Amniotic stem cell (primary cell): ENCODE results near the gene CDC42BPB.

Experiments
- DNase-seq: peaks from one replicate; lab custom pipeline; 2025; lab: John Stamatoyannopoulos, UW

The CDC42BPB gene

GRCh38 chr14:103019826-103020225, 37.5 kb downstream of the CDC42BPB start:
- DNase-seq: no peak

- no peak for DNase-seq
These were observed 38.1 kb downstream of the CDC42BPB start for GRCh38 chr14:103019236-103019635.

- DNase-seq: no peak
These were observed 40.8 kb downstream of the CDC42BPB start for GRCh38 chr14:103016594-103016993.

GRCh38 chr14:103016071-103016470, 41.3 kb downstream of the CDC42BPB start:
- no peak for DNase-seq

GRCh38 chr14:103015426-103015825, 41.9 kb downstream of the CDC42BPB start:
- no peak for DNase-seq

GRCh38 chr14:103014466-103015228, 42.7 kb downstream of the CDC42BPB start:
- DNase-seq: no peak

GRCh38 chr14:103013028-103013427, 44.3 kb downstream of the CDC42BPB start:
- no peak for DNase-seq

- DNase-seq: no peak
These were observed 47.8 kb downstream of the CDC42BPB start for GRCh38 chr14:103009559-103009958.

- DNase-seq: no peak
These were observed 48.5 kb downstream of the CDC42BPB start for GRCh38 chr14:103008768-103009357.

GRCh38 chr14:103008126-103008525, 49.2 kb downstream of the CDC42BPB start:
- no peak for DNase-seq

- no peak for DNase-seq
These were observed 49.8 kb downstream of the CDC42BPB start for GRCh38 chr14:103007555-103007954.

GRCh38 chr14:103006991-103007520, 50.3 kb downstream of the CDC42BPB start:
- no peak for DNase-seq

GRCh38 chr14:103006106-103006505, 51.2 kb downstream of the CDC42BPB start:
- DNase-seq: no peak

GRCh38 chr14:103003850-103004249, 53.5 kb downstream of the CDC42BPB start:
- DNase-seq: no peak

- DNase-seq: no peak
These were observed 54.1 kb downstream of the CDC42BPB start for GRCh38 chr14:103003351-103003615.

GRCh38 chr14:103002578-103003350, 54.6 kb downstream of the CDC42BPB start:
- DNase-seq: no peak

- DNase-seq: no peak
These were observed 55.5 kb downstream of the CDC42BPB start for GRCh38 chr14:103001651-103002396.

- no peak for DNase-seq
These were observed 56.1 kb downstream of the CDC42BPB start for GRCh38 chr14:103001226-103001625.

GRCh38 chr14:103000291-103000921, 56.9 kb downstream of the CDC42BPB start:
- no peak for DNase-seq

GRCh38 chr14:102999227-102999895, 58.0 kb downstream of the CDC42BPB start:
- no peak for DNase-seq

- DNase-seq: no peak
These were observed 59.0 kb downstream of the CDC42BPB start for GRCh38 chr14:102998393-102998792.
